CD4-positive, alpha-beta T cell treated with Interleukin-21 for 1 hour (primary cell): ENCODE measurements around the gene PRKCSH.
"Not testable (repeated sequence)": the region's sequence is repeated elsewhere in the genome, so short reads cannot be mapped to it uniquely, and the experiment has no call there.

ENCODE experiments used
- DNase-seq: peaks from one replicate; pipeline ENCODE4 v3.0.0-alpha.2; 2020

The PRKCSH gene

GRCh38 chr19:11451327-11451870 is 16.0 kb downstream of the PRKCSH start:
- no peak for DNase-seq

- DNase-seq: no peak
Measured at GRCh38 chr19:11451871-11452619, 16.6 kb downstream of the PRKCSH start.

DNA sequence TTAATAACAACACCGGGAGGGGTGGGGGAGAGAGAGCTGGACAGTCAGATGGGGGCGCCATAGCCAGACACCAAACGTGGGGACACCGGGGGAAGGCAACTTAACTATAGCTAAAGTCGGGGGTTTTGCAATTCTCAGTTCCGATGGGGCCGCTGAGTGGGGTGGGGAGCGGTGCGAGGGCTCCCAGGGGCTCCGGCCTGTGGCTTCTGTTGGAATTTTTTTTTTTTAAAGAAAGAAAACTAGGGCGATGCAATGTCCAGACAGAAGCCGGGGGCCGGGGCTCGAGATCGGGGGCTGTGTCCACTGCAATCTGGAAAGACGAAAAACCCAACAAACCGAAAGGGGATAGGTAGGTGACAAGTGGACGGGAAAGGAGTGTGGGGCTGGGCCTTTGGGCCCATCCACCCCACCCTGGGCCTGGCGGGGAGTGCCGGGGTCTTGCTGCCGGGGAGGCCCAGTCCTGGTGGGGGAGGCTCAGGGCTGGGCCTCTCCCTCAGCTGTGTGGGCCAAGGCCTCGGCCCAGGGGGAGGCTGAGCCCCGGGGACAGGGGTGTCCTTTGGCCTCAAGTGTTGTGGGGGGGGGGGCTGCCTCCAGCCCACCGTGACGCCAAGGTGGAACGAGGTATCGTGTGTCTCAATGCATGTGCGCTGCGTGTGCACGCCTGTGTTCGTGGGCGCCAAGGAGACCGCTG is 17.3 kb downstream of the PRKCSH start:
- no peak for DNase-seq

GRCh38 chr19:11453468-11454341 is 18.3 kb downstream of the PRKCSH start:
- peak; percentile 23 for DNase-seq

DNA sequence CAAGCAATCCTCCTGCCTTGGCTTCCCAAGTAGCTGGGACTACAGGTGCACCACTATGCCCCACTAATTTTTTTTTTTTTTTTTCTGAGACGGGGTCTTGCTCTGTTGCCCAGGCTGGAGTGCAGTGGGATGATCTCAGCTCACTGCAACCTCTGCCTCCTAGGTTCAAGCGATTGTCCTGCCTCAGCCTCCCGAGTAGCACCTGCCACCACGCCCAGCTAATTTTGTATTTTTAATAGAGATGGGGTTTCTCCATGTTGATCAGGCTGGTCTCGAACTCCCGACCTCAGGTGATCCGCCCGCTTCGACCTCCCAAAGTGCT is 19.8 kb downstream of the PRKCSH start:
- not testable (repeated sequence) for DNase-seq

GRCh38 chr19:11456659-11457058 is 21.2 kb downstream of the PRKCSH start:
- DNase-seq: no peak

GRCh38 chr19:11457115-11457514 is 21.7 kb downstream of the PRKCSH start:
- no peak for DNase-seq

DNA sequence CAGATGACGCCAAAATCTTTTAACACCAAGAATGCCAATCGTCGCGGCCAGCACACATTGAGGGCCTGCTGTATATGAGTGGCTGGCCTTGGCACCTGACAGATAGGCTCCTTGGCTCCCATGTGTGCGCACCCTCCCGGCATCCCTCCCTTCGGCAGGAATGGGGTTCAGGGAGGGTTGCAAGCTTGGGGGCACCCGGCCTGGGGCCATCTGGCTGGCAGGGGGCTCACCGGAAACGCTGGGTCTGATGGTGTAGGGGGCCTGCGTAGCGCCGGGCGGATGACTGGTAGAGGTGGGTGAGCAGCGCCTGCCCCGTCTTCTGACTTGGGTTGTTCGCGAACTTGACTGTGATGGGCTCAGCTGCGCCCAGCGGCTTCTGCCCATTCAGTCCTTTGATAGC is 22.4 kb downstream of the PRKCSH start:
- DNase-seq: no peak

- DNase-seq: no peak
Measured at GRCh38 chr19:11458236-11458900, 22.9 kb downstream of the PRKCSH start.

DNA sequence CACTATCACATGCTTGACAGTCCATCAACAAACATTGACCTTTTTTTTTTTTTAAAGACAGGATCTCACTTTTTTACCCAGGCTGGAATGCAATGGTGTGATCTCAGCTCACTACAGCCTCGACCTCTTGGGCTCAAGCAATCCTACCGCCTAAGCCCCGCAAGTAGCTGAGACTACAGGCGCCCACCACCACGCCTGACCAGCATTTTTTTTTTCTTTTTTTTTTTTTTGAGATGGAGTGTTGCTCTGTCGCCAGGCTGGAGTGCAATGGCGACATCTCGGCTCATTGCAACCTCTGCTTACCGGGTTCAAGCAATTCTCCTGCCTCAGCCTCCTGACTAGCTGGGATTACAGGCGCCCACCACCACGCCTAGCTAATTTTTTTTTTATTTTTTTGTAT is 23.5 kb downstream of the PRKCSH start:
- DNase-seq: not testable (repeated sequence)

- no peak for DNase-seq
Measured at GRCh38 chr19:11460207-11460606, 24.8 kb downstream of the PRKCSH start.

GRCh38 chr19:11461453-11461852 is 26.0 kb downstream of the PRKCSH start:
- DNase-seq: no peak

GRCh38 chr19:11463391-11463790 is 28.0 kb downstream of the PRKCSH start:
- DNase-seq: peak; percentile 21

- no peak for DNase-seq
Measured at GRCh38 chr19:11464333-11465265, 29.2 kb downstream of the PRKCSH start.

DNA sequence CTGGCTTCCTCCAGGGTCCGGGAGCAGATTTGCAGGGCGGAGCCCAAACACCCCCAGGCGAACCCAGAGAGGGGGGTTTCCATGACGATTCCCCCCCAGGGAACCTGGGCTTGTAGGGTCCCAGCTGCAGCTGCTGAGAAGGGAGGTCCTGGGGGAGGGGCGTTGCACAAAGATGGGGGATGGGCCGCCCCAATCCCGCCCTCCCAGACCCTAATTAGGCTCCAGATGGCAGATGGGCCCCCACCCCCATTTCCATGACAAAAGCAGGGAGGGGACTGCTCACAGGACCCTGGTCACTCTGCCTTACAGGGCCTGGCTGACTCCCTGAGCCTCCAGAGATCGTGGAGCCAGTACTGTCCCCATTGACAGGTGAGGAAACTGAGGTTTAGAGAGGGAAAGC is 30.2 kb downstream of the PRKCSH start:
- no peak for DNase-seq

- not testable (repeated sequence) for DNase-seq
Measured at GRCh38 chr19:11468266-11468845, 32.9 kb downstream of the PRKCSH start.

- no peak for DNase-seq
Measured at GRCh38 chr19:11473725-11474124, 38.3 kb downstream of the PRKCSH start.

- DNase-seq: not testable (repeated sequence)
Measured at GRCh38 chr19:11475343-11475742, 39.9 kb downstream of the PRKCSH start.

GRCh38 chr19:11475861-11476260 is 40.4 kb downstream of the PRKCSH start:
- DNase-seq: no peak

- DNase-seq: no peak
Measured at GRCh38 chr19:11478167-11479089, 43.0 kb downstream of the PRKCSH start.
